ENCODE results near the gene LRCH1.

LRCH1 gene

GRCh38 chr13:46668302-46668720, 115.3 kb downstream of the LRCH1 start:
- TF ChIP-seq, protein P1, sequence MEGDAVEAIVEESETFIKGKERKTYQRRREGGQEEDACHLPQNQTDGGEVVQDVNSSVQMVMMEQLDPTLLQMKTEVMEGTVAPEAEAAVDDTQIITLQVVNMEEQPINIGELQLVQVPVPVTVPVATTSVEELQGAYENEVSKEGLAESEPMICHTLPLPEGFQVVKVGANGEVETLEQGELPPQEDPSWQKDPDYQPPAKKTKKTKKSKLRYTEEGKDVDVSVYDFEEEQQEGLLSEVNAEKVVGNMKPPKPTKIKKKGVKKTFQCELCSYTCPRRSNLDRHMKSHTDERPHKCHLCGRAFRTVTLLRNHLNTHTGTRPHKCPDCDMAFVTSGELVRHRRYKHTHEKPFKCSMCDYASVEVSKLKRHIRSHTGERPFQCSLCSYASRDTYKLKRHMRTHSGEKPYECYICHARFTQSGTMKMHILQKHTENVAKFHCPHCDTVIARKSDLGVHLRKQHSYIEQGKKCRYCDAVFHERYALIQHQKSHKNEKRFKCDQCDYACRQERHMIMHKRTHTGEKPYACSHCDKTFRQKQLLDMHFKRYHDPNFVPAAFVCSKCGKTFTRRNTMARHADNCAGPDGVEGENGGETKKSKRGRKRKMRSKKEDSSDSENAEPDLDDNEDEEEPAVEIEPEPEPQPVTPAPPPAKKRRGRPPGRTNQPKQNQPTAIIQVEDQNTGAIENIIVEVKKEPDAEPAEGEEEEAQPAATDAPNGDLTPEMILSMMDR (IDR thresholded peaks at IDR 0.05; ENCODE audit: insufficient read depth, missing control alignments) = no peak
- DNase-seq (ENCODE audit: insufficient read length, low spot score) (no peak), FAIRE-seq (no peak)

GRCh38 chr13:46668931-46669525, 116.1 kb downstream of the LRCH1 start:
- TF ChIP-seq, protein P1 (IDR thresholded peaks at IDR 0.05; ENCODE audit: insufficient read depth, missing control alignments) = no peak
- DNase-seq (ENCODE audit: insufficient read length, low spot score) = no peak
- FAIRE-seq = no peak

DNA sequence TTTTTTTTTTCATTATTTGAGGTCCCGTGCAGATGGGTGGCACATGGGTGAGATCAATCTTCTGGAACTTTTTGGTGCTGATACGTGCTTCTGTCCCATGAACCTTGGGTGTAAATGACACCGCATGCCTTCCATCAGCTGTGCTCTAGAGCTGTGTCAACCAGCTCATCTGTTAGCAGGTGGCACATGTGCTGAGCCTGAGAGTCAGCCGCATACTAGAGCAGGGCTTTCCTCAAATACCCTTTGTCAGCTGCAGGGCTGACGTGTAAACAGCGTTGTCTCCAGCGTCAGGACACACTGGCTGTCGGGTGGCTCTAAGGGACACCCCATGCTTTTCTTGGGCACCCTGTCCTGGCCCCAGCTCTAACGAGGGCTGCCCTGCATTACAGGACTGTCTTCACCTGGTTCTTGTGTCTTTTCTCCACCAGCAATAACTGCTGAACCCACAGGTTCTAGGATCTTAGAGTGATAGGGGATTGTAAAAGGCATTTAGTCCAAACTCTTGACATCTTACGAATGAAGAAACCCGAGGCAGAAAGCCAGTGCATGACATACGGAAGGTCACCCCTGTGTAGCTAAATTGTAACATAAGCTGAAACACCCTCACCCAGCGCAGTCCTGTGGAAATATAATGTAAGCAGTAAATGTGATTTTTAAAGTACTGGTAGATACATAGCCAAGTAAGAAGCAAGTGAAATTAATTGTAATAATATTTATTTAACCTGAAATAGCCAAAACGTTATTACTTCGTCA, 119.5 kb downstream of the LRCH1 start:
- DNase-seq (ENCODE audit: insufficient read length, low spot score) (no peak), FAIRE-seq (no peak)
- TF ChIP-seq, protein P1 (IDR thresholded peaks at IDR 0.05; ENCODE audit: insufficient read depth, missing control alignments) = no peak

DNA sequence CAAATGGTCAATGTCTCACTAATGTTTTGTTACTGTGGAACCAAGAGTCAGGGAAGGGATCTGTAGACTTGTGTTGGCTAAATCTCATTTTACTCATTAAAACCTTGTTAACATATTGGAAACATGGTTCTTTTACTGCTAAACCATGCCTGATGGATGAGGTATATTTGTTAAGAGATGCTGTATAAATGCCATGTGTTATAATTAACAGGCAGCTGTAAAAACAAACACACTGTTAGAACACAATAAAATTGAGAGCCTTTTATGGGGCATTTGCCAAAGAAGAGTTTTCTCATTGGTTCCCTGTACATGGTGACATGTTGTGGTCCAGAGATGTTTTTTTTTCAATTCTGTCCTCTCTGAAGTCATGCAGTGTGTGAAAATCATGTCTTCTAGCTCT, 122.0 kb downstream of the LRCH1 start:
- DNase-seq (ENCODE audit: insufficient read length, low spot score) (no peak), FAIRE-seq (no peak)
- TF ChIP-seq, protein P1 (IDR thresholded peaks at IDR 0.05; ENCODE audit: insufficient read depth, missing control alignments) = no peak

DNA sequence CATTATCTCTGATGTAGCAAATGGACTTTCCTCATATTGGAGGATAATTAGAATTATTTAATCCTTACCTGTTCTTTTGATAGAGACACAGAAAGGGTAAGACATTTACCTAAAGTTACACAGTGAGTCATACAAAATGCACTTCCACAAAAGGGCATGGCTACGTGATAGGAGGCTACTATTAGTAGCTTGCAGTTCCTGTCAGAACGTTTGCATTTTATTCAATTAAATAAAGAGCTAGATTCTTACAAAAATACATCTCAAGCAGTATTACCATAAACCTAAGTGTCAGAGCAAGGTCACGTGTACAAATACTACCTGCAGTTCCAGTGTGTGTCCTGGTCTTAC, 123.4 kb downstream of the LRCH1 start:
- TF ChIP-seq, protein P1 (IDR thresholded peaks at IDR 0.05; ENCODE audit: insufficient read depth, missing control alignments) = no peak
- FAIRE-seq = no peak
- no peak for DNase-seq (ENCODE audit: insufficient read length, low spot score)

DNA sequence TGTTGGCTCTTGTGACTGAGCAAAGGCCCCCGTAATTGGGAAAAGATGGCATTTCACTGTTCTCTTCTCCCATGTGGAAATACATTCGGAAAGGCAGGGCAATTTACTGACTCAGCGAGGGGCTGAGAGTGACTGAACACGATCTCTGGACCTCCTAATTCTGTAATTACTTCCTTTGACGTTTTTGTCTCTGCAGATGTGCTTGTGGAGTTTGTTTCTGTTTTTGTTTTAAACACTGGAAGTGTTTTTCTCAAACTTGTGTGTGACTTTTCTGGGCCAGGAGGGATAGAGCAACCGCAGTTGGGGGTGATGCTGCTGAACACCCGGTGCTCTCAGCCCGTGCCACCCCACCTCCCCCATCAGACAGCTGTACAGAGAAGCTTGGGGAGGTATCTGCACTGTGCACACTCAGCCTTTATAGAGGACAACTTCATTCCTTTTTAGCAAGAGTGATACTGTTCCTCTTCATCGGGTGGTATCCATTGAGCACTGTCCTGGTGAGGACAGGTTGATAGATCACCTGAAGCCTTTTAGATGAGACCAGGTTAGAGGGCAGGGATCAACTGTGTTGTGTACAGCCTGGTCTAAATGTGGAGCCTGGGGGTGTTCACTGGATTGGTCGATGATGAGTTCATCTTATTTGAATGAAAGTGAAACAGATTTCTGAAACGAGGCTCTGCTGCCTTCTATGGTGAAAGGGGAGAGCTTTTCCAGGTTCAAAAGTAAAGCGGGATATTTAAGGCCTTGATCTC, 126.6 kb downstream of the LRCH1 start:
- no peak for DNase-seq (ENCODE audit: insufficient read length, low spot score)
- no peak for FAIRE-seq
- TF ChIP-seq, protein P1 (IDR thresholded peaks at IDR 0.05; ENCODE audit: insufficient read depth, missing control alignments) = no peak
